H1 (cell line): ENCODE data around the gene CNIH3. TPM values are rescaled to one million over a fixed set of nuclear protein-coding genes. Genes with fewer than 3 reads are reported as not detected.

Experiments
- CHD7 ChIP-seq: fragments of 300-600 bp; sonication (generic); IDR thresholded peaks from 2 replicates; pipeline ENCODE4 v1.7.1; 2012; ENCODE audit warnings: low read length, moderate library complexity, mild to moderate bottlenecking, inconsistent platforms; ENCODE audit not compliant: insufficient replicate concordance
- CTCF ChIP-seq, 3 experiments: IDR thresholded peaks; 1 replicate in 2 of 3; 2 replicates in 1 of 3; pipeline versions ENCODE4 v1.5.1 to v1.6.1; 2011; ENCODE audit warnings: low read length in 3 of 3, mild to moderate bottlenecking in 3 of 3, inconsistent platforms in 2 of 3, low read depth in 1 of 3, moderate library complexity in 1 of 3; ENCODE audit not compliant: insufficient read depth in 1 of 3; ENCODE audit errors: control extremely low read depth in 1 of 3
- GTF2F1 ChIP-seq: IDR thresholded peaks from 2 replicates; pipeline ENCODE4 v1.6.1; 2012; ENCODE audit warnings: low read depth, low read length, improper control_type of control experiment, borderline replicate concordance
- MAX ChIP-seq: IDR thresholded peaks from 2 replicates; pipeline ENCODE4 v1.6.1; 2012; ENCODE audit warnings: inconsistent platforms
- RAD21 ChIP-seq, 2 experiments: IDR thresholded peaks in 1 of 2; conservative IDR thresholded peaks in 1 of 2; 2 replicates each; pipeline ENCODE4 v1.6.1; 2011; ENCODE audit warnings: low read depth in 2 of 2, low read length in 2 of 2, improper control_type of control experiment in 1 of 2, inconsistent platforms in 1 of 2, mild to moderate bottlenecking in 1 of 2, moderate library complexity in 1 of 2
- RFX5 ChIP-seq: IDR thresholded peaks from 2 replicates; pipeline ENCODE4 v1.6.1; 2011; ENCODE audit warnings: low read depth, low read length, improper control_type of control experiment, borderline replicate concordance
- polyA plus RNA-seq, 7 experiments: library from polyadenylated mRNA; depleted of rRNA in 3 of 7; stranded (reverse) in 5 of 7; unstranded in 2 of 7; fragments of >200 nt in 5 of 7; fragments of 200-250 nt in 2 of 7; gene quantifications; 1 replicate in 5 of 7; 2 replicates in 1 of 7; 4 replicates in 1 of 7; pipeline versions ENCODE4 v1.2.1 to v1.2.3, GENCODE V29; 2011 to 2013; ENCODE audit warnings: missing spikeins in 2 of 7, mixed read lengths in 2 of 7
- total RNA-seq: library from RNA; stranded (reverse); fragmentation: NEBNext Ultra II Directional; extraction: Animal tissue kit (Norgen Biotek cat#: 25700); gene quantifications from 2 replicates; pipeline ENCODE4 v1.2.1, GENCODE V29; 2021

CNIH3 gene
- total and polyA plus RNA-seq, 2 of the 8 experiments (the other 6 are each of a cell fraction or from before 2014, with no cell fraction given): 3.7 to 5.6 TPM

GRCh38 chr1:224774378-224774777 lies 158.3 kb downstream of the CNIH3 start (continued):
- no peak for TF ChIP-seq CHD7
- no peak for TF ChIP-seq RFX5
- peak; percentile 63 to 78 (median 73) for TF ChIP-seq CTCF (IDR thresholded peaks at IDR 0.05; ENCODE audit: control extremely low read depth in 1 of 3, insufficient read depth in 1 of 3, low read depth in 1 of 3, low read length in 3 of 3)
- TF ChIP-seq RAD21 (IDR thresholded peaks at IDR 0.05 in 1 of 2, conservative IDR thresholded peaks at IDR 0.05 in 1 of 2; ENCODE audit: low read depth in 2 of 2, low read length in 2 of 2): peak; percentile 54 to 71
- TF ChIP-seq GTF2F1: no peak
- TF ChIP-seq MAX: peak; percentile 48; the same call in 1 of the 2 replicates
